Activated CD4-positive, alpha-beta T cell treated with anti-CD3 and anti-CD28 coated beads, Interleukin-2, Interleukin-4, amounts not matched to agents 100 ng/mL and 50 ng/mL, durations not matched to agents 16 hours and 8 hours (primary cell): ENCODE data around the gene ALKBH3.

Experiments
- DNase-seq: peaks from one replicate; pipeline ENCODE4 v3.0.0-alpha.2; 2020; ENCODE audit warnings: low spot score

Gene ALKBH3

DNA sequence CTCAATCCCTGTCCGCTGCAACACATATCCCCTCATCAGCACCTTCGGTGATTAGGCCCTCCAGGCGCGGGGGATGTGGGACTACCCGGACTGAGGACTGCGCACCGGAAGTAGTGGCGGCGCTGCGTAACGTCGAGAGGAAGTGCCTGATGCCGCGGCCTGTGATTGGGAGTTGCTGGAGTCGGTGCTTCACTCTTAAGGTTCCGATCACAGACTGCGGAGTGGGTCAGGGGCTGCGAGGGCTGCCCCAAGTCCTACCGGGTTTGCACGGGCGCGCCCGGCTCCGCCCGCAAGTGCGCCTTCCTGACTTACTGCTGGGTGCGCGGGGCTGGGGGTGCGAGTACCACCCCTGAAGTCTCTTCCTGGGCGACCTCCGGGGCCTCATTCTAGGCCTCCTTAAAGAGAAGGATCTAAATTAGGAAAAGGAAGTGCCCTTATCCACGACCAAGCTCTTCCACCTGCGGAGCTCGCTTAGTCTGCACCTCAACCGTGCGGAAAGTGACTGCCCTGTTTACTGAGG, at the start of gene ALKBH3:
ALKBH3 (plus strand) TSS at position 192 of the 520 bp plus-strand sequence. CDS start 1,822 bp downstream, outside the sequence.
- peak; percentile 93 for DNase-seq

DNA sequence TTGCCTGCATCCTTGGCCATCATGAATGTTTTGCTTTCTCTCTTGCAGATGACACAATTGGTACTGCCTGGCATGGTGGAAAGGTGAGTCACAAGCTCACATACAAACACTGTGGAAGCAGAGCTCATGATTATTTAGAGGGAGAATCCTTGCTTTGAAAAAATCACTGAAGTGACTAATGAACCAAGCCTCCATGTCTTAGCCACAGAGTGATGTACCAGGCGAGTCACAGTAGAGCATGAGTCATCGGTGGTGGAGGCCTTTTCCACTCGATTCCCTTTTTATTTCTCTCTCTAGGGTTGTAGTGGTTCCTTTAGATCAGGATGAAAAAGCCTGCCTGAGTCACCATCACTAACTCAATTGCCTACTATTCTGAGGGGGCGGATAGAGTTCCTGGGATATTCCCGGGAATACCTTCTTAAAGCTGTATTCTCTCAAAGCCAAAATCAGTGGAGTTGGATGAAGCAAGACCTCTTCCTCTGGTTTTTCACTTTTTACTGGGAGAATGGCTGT, 49.6 kb upstream of the ALKBH3 start:
- DNase-seq, result peak; percentile 62

DNA sequence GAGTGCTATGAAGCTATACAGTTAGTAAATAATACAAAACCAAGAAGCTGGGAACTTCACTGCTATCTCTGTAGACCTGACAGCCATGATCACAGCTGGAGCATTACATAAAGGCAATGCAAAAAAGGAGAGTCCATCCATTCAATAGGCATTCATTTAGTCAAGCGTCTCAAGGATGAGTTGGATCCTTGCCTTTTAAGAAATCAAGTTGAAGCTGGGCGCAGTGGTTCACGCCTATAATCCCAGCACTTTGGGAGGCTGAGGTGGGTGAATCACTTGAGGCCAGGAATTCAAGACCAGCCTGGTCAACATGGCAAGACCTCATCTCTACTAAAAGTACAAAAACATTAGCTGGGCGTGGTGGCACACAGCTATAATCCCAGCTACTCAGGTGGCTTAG, 48.1 kb upstream of the ALKBH3 start:
- DNase-seq, result no peak

DNA sequence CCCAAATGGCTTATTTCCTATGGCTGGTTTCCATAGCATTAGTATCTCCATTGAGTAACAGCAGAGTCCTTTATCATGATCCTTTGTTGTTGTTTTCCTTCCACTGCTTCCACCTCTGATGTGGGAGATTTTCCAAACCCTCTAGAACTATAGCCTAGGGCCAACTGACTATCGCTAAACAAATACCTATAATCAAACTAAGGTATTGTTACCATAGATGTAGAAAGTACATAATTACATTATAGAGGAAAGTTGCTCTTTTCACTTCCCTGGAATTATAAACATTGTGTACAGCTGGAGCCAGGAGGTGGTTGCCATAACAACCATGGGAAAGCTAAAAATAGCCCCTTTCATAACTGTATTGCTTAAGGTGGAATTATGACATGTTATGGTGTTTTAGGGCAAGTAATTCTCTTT, 47.0 kb upstream of the ALKBH3 start:
- DNase-seq, result no peak

DNA sequence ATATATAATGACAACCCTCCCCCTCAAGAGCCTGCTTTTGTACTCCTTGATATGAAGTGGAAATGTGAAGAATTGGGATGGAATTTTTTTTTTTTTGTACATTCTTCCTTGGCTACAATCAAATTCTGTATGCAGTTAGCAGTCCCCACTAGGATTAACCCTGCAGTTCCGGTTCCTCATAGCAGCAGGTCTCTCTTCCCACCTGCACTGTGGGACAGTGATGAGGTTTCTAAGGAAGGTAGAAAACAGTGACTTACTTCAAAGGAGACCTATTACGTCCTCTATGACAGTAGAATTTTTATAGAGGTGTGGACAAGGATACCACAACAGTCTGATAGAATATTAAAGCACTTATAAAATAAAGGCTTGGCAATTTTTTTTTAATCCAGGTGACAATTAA, 46.3 kb upstream of the ALKBH3 start:
- DNase-seq, result no peak

DNA sequence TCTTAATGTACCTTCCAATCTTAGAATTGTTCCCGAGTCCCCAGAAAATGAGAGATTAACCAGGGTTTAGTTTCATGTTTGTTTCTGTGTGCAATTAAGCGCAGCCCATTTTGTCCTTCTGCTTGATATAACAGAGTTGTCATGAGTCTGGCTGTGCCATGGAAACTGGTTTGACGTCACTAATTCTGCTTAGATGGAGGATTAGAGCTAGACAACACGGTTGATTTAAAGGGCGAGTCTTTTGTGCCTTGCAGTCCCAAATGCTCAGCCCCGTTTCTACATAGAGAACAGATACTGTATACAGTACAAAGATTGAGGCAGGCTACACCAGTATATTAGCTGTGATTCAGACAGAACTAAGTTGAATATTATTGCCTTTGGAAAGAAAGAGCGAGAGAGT, 45.5 kb upstream of the ALKBH3 start:
- no peak for DNase-seq

DNA sequence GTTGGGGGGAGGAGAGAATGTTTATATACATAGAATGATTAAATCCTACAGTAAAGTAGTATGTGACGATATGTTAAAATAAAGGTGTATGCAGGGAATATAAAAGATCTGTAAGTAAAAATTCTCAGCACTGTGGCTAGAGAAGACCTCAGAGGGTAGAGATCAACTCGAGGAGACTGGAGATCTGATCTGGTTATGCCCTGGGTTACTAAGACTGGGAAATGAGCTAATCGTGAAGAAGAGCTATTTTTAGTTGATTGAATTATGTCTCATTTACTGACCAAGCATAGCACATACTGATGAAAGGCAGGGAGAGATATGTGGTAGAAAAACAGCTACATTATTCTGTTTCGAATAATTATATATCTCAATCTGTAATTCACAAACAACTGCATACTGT, 42.8 kb upstream of the ALKBH3 start:
- DNase-seq, result no peak

DNA sequence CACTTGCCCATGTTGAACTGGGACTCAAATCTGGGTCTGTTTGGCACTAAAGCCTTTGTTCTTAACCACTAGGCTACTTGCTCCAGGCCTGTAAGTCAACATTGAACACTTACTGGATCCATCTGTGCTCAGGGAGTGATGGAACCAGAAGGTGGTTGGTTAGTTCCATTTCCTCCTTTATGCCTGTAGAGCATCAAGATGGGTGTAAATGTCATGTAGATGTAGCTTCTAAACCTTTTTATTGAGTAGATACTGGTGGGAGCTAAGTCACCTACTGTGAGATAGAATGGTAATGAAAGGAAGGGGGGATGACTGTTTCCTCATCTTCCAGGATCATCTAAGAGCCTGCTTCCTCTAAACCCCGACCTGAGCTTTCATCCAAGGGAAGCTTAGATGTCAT, 38.6 kb upstream of the ALKBH3 start:
- no peak for DNase-seq

DNA sequence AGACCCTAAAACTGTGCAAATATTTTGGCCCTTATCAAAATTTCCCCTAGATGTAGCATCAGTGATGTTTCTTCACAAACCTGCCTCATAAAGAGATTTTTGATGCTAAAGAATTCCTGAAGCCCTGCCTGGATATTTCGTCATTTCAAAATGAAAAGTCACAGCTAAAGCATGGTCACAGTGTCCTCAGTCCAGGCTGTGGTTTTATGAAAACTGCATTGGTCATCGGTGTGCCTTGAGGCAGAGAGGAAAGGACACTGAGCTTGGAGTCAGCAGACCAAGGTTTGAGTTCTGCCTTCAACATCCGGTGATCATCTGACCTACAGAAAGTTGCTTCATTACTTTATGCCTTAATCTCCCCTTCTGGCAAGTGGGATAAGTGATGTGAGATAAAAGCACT, 34.8 kb upstream of the ALKBH3 start:
- no peak for DNase-seq

DNA sequence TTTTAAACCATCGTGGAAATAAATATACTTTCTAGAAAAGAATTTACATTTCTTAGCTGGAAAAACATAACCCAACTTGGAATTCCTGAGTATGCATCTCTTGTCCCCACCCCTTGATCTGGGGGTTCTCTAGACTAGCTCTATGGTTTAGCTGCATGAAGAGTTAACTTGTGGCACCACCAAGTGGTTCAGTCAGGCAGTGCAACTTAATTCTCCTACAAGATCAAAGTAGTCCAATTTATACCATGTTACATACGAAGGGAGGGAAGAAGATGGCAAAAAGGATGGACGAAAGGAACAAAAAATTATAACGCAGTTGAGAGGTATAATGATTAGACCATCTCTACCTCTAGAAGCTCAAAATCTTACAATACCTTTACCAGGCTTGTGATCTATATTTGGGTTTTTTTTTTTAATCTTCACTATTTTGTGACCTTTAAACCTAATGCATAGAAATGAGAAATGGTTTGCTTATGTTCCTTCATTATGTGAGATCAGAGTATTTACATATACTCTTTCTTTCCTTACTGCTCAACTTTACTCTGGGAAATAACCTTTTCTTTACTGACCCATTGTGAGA, 28.5 kb upstream of the ALKBH3 start:
- peak; percentile 64 for DNase-seq

DNA sequence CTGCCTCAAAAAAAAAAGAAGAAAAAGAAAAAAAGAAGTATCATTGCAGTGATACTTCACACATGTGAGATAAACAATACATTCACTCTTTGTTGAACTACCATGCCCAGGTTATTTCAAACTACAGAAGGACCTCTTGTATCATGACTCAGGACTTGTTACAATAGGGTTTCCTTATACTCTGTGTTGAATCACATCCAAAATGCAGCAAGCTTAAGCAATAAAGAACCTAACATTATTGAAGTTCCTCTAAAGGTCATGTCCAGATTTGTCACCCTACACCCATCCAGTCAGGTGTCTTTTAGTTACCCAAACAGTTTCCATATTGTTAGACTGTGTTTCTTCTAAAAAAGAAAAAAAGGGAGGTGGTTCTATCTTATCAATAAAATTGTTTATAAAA, 26.9 kb upstream of the ALKBH3 start:
- DNase-seq, result no peak

DNA sequence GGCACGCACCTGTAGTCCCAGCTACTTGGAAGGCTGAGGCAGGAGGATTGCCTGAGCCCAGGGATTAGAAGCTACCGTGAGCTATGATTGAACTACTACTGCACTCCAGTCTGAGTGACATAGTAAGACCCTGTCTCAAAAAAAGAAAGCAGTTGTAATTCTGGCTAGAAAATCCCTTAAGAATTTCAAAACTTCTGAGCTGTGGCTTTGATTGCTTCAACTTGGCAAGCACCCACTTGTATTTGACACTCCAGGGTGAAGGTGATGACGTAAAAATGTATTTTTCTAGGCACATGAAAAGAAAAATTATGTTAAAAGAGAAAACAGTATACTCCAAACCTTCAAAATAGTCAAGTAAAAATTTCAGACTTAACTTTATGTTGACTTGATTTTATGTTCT, 23.6 kb upstream of the ALKBH3 start:
- DNase-seq, result no peak

DNA sequence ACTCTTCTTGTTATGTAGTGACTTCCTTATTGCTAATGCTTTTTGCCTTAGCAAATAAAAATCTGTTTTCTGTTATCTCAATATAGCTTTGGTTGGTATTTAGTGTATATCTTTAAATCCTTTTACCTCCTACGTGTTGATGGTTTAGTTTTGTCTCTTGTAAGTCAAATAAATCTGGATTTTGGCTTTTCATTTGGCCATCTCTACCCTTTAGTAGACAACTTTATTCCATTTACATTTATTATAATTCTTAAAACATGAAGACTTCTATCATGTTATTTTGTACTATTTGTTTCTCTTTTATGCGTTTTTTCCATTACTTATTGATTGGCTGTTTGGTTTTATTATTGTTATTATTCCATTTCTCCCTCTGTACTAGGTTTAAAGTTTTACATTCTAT, 19.5 kb upstream of the ALKBH3 start:
- DNase-seq, result no peak

DNA sequence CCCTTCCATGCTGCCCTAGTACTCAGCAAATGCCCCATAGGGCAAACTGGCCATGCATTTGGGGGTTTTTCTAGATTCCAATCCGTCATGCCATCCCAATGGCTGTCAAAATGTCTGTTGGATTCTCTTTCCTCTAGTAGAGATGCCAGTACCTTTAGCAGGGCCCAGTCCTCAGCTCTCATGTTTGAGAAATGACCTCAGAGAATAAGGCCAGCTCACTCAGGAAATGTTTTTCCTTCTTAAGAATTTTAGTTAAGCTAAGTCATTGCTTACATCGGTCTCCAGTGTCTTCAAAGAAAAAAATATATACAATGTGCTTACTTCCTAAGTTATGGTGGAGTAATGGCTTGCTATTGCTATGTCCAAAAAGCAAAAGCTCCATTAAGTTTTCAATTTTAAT, 14.1 kb upstream of the ALKBH3 start:
- DNase-seq, result no peak

DNA sequence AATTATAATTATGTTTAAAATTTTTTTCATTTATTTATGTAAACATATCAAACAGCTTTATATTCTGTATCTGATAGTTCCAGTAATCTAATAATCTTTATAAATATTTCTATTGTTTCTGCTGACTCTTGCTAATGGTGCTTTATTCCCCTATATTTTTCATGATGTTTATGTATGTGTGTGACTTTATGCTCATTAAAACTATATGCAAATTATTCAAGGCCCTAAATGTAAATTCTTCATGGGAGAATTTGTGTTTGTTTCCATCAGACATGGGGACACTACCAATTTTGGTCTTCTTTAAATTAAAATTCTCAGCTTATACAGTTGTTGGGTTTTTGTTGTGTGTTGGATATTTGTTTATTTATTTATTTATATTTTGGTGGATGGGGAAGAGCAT, 13.7 kb upstream of the ALKBH3 start:
- no peak for DNase-seq

DNA sequence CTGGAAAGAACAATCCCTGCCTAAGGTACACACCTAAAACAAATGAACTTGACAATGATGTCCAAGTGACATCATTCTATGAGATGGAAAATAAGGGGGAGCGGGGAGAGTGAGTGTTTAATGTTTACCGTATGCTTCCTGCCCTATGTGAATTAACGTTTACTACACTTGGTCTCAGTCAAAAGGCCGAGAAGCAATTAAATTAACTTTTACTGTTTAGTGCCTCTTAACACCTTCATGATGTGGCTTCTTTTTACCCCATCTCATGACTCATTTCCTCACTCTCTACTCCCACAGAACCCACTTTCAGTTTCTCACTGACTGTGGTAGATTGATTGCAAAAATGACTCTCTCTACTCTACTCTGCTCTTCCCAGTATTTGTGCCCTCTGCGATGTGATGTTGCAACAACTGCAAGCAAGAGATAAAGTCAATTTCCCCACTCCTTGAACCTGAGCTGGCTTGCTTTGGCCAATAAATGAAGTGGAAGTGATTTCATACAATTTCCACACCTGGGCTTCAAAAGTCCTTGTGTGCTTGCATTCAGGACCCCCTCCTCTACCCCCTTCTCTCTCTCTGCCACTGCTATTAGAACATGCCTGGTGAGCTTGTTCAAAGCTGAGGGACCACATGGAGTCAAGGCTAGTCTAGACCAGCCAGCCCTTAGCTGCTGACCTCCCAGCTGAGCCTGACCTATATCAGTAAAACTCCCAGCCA, 11.6 kb upstream of the ALKBH3 start:
- DNase-seq, result peak; percentile 92

DNA sequence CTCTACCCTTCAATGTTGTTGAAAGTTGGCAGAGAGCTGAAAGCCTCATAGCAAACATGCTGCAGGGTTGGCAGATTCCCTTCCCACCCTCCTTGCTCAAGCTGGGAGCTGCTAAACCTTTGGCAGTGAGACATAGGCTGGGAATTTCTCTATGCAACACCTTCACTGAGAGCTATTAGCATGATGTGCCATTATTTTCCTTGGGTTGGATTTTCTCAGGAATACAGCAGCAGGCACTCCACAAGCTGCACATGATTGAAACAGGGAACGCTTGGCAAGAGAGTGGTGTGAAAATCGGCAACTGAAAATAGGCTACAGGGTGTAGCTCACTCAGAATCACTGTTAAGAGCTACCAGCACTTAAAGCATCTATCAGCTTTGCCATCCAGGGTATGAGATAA, 9.6 kb upstream of the ALKBH3 start:
- DNase-seq, result no peak

DNA sequence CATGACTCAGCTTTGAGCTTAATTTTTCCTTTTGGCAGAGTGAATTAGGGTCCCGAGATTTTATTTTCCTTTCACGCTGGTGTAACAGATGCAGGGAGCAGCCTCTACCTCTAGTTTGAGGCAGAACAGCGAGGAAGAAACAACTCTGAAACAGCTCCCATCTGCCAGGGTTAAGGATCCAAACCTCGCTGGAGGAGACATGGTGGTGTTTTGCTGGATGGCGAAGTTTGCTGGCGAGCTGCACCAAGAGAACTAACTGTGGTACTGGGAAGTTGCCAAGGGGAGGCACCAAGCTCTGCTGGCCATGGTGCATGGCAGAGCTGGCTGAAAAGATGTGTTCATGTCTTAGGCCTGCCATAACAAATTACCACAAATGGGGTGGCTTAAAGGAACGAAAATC, 7.6 kb upstream of the ALKBH3 start:
- DNase-seq, result no peak

DNA sequence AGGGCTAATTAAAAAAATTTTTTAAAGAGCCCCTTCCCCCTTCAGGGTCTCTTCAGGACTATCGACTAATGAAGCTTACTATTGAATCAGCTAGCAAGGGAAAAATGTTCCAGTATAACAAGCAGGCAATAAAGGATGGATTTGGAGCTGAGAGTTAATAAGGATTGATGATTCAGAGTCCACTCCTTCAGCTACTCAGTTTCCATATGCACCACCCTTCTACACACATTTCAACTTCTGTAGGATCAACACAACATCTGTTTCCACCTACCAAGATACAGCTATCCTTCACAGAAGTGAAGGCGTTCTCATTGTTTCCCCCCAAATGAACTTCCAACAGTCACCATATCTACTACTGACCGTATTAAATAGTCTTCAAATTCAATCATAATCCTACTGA, 6.6 kb upstream of the ALKBH3 start:
- no peak for DNase-seq

DNA sequence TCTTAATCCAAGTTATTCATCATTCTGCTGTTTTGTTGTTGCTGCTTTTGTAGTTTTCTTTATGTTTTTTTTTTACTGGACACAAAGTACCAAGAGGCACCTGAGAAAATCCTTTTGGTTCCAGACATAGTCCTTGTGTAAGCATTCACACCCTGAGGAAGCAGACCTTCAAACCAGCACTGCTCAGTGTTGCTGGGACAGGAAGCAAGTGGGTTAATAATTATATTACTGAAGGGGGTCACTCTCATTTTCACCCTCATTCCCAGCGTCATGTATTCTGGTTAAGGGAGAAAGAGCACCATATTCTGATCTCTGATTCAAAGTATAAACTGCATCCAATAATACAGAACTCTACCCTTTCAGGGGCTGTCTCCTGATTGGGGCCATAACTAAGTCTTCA, 5.9 kb upstream of the ALKBH3 start:
- no peak for DNase-seq

DNA sequence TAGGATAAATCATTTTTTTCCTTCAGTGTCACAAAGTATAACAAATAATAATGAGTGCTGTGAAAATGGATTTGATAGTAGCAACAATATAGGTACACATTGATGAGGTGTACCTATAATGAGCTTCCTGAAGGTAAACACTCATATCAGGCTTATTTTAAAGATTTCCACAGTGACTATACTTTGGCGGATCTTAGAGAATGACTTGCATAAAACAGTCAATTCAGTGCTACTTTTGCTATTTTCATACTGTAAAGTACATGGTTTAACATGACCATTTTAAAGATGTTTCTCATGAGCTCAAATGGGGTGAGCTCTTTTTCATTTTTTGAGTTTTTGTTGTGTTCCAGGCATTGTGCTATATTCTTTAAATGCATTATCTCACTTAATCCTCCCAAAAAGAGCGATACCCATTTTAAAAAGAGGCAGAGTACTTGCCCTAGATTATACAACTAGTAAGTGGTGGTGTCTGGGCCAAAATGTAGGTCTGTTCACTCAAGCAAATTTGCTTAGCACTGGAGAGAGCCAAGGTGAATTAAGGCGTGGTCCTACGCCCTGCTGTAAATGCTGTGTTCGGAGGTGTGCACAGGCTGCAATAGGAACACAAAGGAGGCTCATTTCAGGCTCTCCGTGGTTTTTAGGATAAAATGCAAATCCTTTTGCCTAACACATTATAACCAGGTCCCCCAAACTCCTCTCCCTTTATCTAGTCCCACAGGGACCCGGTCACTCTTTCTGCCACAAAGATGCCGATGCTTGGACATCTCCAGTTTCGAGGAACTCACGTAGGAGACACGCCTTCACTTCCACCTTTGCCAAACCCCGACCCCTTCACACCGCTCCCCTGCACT, 617 bp upstream of the ALKBH3 start:
- DNase-seq, result no peak

DNA sequence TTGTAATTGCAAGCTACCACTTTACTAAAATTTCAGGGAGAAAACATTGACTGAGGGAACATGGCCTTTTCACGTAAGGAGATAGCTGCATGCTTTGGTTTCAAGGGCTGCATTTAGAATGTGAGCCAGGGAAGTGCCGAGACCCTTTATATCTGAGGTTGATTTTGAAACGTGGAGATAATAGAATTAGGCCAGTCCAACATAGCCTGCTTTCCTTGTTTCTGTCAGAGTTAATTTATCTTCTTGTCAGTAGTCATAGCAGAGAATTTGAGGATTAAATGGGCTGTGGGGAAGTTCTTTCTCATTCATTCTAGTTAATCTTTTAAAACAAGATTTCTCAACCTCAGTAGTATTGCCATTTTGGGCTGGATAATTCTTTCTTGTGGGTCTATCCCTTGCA, 12.2 kb downstream of the ALKBH3 start:
- no peak for DNase-seq

DNA sequence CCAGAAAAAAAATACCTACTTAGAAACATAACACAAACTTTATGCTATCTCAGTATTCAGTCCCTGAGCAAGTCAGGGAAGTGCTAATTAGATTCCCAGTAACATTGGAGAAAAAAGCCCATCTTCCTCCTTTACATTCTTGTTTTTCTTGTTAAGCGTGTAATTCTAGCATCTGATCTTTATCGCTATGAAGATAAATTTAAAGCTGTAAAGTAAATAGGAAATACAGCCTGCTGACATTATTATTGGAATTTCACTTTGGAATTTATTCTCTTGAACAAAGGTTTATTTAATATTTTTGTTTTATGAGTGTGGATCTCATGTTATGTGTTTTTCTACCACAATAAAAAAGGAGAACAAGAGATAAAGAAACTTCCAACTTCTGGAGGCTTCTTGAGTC, 13.9 kb downstream of the ALKBH3 start:
- DNase-seq, result no peak
